Stomach (tissue), 4 donors: Measurements from ENCODE around the gene TRIM64C.
"Not testable (repeated sequence)": the region's sequence is repeated elsewhere in the genome, so short reads cannot be mapped to it uniquely, and the experiment has no call there.

Source experiments
- EP300 ChIP-seq: sonication (generic); formaldehyde crosslinking; IDR thresholded peaks from one replicate; pipeline ENCODE4 v1.6.1; 2017; ENCODE audit warnings: antibody characterized with exemption
- POLR2A ChIP-seq, 4 donors: fragments of 450-650 bp; IDR thresholded peaks; one replicate each; pipeline ENCODE4 v1.6.1; 2016; ENCODE audit warnings: antibody characterized with exemption in 4 of 4, control low read depth in 2 of 4, mild to moderate bottlenecking in 1 of 4, moderate library complexity in 1 of 4
- POLR2AphosphoS5 ChIP-seq, 3 donors: sonication (generic); formaldehyde crosslinking; IDR thresholded peaks; one replicate each; pipeline ENCODE4 v1.6.1; 2016; ENCODE audit warnings: antibody characterized with exemption in 3 of 3
- TF ChIP-seq, protein P1 (sequence below), 7 experiments: fragments of 450-650 bp in 4 of 7; fragments of 200-600 bp in 3 of 7; sonication (generic) in 3 of 7; IDR thresholded peaks; one replicate each; pipeline ENCODE4 v1.5.1; 2016 to 2019; ENCODE audit warnings: antibody characterized with exemption in 7 of 7, control low read depth in 2 of 7, mild to moderate bottlenecking in 1 of 7

DNA sequence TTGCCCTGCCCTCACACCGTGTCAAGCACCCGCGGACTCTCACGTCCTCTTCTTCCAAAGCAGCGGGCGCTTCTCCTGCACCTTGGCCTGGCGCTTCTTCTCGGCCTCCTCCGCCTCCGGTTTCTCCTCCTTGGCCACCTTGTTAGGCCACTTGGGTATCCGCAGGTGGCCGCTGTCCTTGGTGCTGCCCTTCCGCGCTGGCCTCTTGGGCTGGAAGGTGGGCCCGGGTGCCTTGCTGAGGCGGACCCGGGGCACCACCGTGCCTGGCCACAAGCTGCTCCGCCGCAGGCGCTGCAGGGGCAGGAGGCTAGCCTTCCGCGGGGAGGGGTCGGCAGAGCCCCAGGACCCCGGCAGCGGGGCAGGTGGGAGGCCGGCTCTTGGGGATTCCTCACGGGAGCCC is 10.7 kb downstream of the TRIM64C start:
- TF ChIP-seq POLR2A (IDR thresholded peaks at IDR 0.05); POLR2AphosphoS5 (IDR thresholded peaks at IDR 0.05); EP300: not testable (repeated sequence)
- TF ChIP-seq, protein P1, sequence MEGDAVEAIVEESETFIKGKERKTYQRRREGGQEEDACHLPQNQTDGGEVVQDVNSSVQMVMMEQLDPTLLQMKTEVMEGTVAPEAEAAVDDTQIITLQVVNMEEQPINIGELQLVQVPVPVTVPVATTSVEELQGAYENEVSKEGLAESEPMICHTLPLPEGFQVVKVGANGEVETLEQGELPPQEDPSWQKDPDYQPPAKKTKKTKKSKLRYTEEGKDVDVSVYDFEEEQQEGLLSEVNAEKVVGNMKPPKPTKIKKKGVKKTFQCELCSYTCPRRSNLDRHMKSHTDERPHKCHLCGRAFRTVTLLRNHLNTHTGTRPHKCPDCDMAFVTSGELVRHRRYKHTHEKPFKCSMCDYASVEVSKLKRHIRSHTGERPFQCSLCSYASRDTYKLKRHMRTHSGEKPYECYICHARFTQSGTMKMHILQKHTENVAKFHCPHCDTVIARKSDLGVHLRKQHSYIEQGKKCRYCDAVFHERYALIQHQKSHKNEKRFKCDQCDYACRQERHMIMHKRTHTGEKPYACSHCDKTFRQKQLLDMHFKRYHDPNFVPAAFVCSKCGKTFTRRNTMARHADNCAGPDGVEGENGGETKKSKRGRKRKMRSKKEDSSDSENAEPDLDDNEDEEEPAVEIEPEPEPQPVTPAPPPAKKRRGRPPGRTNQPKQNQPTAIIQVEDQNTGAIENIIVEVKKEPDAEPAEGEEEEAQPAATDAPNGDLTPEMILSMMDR (IDR thresholded peaks at IDR 0.05), result not testable (repeated sequence)
